HFF-Myc (cell line): ENCODE data around the gene HSPB2.

Experiments used
- DNase-seq: peaks from one replicate; pipeline ENCODE4 v3.0.0-alpha.2; 2011; ENCODE audit warnings: low read depth; ENCODE audit errors: extremely low read depth
- H3K4me3 ChIP-seq: replicated peaks from 2 replicates; pipeline ENCODE4 v1.5.1; 2011; ENCODE audit warnings: low read depth, mild to moderate bottlenecking, control low read depth, low read length
- TF ChIP-seq, protein P1 (sequence below): IDR thresholded peaks from 2 replicates; pipeline ENCODE4 v1.5.1; 2012; ENCODE audit warnings: mild to moderate bottlenecking, low read depth, low read length, control low read depth; ENCODE audit errors: missing control alignments

Gene HSPB2

GRCh38 chr11:111913997-111914396 lies 1.5 kb downstream of the HSPB2 start:
- TF ChIP-seq, protein P1, sequence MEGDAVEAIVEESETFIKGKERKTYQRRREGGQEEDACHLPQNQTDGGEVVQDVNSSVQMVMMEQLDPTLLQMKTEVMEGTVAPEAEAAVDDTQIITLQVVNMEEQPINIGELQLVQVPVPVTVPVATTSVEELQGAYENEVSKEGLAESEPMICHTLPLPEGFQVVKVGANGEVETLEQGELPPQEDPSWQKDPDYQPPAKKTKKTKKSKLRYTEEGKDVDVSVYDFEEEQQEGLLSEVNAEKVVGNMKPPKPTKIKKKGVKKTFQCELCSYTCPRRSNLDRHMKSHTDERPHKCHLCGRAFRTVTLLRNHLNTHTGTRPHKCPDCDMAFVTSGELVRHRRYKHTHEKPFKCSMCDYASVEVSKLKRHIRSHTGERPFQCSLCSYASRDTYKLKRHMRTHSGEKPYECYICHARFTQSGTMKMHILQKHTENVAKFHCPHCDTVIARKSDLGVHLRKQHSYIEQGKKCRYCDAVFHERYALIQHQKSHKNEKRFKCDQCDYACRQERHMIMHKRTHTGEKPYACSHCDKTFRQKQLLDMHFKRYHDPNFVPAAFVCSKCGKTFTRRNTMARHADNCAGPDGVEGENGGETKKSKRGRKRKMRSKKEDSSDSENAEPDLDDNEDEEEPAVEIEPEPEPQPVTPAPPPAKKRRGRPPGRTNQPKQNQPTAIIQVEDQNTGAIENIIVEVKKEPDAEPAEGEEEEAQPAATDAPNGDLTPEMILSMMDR = no peak
- DNase-seq = no peak
- H3K4me3 ChIP-seq = no peak overlapping the region

DNA sequence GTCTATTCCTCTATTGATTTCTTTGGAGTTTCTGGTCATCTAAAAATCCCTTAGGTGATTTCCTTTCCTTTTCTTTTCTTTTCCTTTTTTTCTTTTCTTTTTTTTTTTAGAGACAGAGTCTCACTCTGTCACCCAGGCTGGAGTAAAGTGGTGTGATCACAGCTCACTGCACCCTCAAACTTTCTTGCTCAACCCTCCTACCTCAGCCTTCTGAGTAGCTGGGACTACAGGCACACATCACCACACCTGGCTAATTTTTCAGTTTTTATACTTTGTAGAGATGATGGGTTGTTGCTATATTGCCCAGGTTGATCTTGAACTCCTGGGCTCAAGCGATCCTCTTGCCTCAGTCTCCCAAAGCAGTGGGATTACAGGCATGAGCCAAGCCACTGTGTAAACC lies 4.2 kb downstream of the HSPB2 start:
- TF ChIP-seq, protein P1 = no peak
- no peak for DNase-seq
- H3K4me3 ChIP-seq = no peak overlapping the region

- H3K4me3 ChIP-seq = no peak overlapping the region
- TF ChIP-seq, protein P1 = no peak
- no peak for DNase-seq
Measured at GRCh38 chr11:111917312-111917711, 4.8 kb downstream of the HSPB2 start.

GRCh38 chr11:111917788-111918187 lies 5.3 kb downstream of the HSPB2 start:
- DNase-seq = no peak
- TF ChIP-seq, protein P1 = no peak
- H3K4me3 ChIP-seq = no peak overlapping the region

DNA sequence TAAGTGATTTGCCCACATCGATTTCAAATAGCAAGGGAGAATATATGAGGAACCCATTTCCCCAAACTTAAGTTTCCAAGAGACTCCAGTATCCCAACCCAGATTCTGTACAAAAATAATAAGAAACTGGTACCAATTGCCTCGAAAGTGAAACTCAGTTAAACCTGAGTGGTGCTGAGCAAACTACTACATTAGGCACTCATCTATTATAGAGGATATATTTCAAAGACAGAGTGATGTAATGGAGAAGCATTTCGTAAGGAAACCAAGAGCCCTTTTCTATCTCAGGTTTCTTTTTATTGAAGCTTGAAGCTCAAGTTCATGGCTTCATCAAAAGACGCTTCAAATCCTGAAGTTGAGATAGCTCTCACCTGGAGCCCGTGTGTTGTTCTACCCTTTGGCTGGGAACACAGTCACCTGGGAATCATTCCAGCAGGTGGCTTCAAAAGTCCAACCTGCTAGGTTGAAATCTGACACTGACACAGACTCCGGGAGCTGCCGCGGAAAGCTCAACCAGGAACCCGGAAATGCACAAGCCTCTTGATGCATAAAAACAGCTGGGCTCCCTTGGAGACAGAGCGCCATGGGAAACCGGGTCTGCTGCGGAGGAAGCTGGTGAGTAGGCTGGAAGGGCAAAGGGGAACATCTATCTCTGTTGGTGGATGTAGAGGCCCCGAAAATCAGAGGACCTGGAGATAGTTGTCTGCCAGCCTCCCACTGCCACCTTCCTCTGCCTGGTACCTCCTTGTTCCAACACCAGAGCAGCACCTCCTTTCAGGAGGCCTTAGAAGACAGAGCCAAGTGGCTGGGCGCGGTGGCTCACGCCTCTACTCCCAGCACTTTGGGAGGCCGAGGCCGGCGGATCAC lies 6.1 kb downstream of the HSPB2 start, which contains the start of gene C11orf52:
Gene C11orf52, plus strand, starts transcription at position 524 of the 867 bp plus-strand sequence. Its CDS starts 60 bp downstream, at position 584.
- H3K4me3 ChIP-seq = no peak within 1 kb of the TSS
- TF ChIP-seq, protein P1 = no peak
- DNase-seq = no peak

DNA sequence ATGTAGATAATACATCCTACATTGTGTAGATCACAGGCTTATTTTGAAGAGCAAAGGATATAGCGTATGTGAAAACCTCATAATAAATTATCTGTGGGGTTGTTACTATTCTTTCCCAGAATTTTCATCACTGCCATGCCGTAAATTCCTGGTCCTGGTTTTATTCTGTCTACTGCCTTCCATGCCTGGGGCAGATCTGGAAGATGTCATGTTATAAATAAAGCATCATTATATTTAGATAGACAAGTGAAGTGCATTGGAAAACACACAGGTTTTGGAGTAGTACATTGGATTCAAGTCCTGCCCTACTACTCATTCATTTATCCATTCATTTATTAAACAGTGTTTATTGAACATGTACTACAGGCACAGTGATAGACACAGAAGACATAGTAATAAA lies 8.4 kb downstream of the HSPB2 start:
- TF ChIP-seq, protein P1 = no peak
- no peak for DNase-seq

More for the DNA sequence above, 8.4 kb downstream of the HSPB2 start:
- H3K4me3 ChIP-seq = no peak overlapping the region
